HG03571 (cell line): ENCODE data around the gene DPEP2.
"Not testable (repeated sequence)": the region's sequence is repeated elsewhere in the genome, so short reads cannot be mapped to it uniquely, and the experiment has no call there.

Source experiments
- ATAC-seq: cut with Tn5 transposase; IDR thresholded peaks from one replicate; pipeline ENCODE4 v1.9.1; 2021; ENCODE audit not compliant: unreplicated experiment

Gene DPEP2

GRCh38 chr16:67940446-67941089 is 58.7 kb downstream of the DPEP2 start:
- ATAC-seq, result no peak

GRCh38 chr16:67939507-67940445 is 59.5 kb downstream of the DPEP2 start:
- ATAC-seq, result no peak

GRCh38 chr16:67937713-67938112 is 61.6 kb downstream of the DPEP2 start:
- not testable (repeated sequence) for ATAC-seq
